GM03348 (cell line): ENCODE data around the gene GPR135.
"Not testable (repeated sequence)": the region's sequence is repeated elsewhere in the genome, so short reads cannot be mapped to it uniquely, and the experiment has no call there.

Experiments
- DNase-seq: peaks from one replicate; pipeline ENCODE4 v3.0.0; 2012; ENCODE audit warnings: low spot score

Gene GPR135

GRCh38 chr14:59475709-59476108, 10.5 kb upstream of the GPR135 start:
- DNase-seq, result no peak

- DNase-seq, result no peak
Observed at GRCh38 chr14:59474172-59474571, 9.0 kb upstream of the GPR135 start.

GRCh38 chr14:59464486-59465315, 479 bp downstream of the GPR135 start:
- DNase-seq, result peak; percentile 77

- DNase-seq, result no peak
Observed at GRCh38 chr14:59463787-59464485, 1.2 kb downstream of the GPR135 start.

- DNase-seq, result no peak
Observed at GRCh38 chr14:59461891-59462290, 3.3 kb downstream of the GPR135 start.

- DNase-seq, result no peak
Observed at GRCh38 chr14:59460378-59460777, 4.8 kb downstream of the GPR135 start.

GRCh38 chr14:59458486-59458885, 6.7 kb downstream of the GPR135 start:
- no peak for DNase-seq

- DNase-seq, result peak; percentile 25
Observed at GRCh38 chr14:59455411-59455810, 9.8 kb downstream of the GPR135 start.

- DNase-seq, result peak; percentile 83
Observed at GRCh38 chr14:59454139-59454538, 11.0 kb downstream of the GPR135 start.

- DNase-seq, result no peak
Observed at GRCh38 chr14:59451849-59452248, 13.3 kb downstream of the GPR135 start.

GRCh38 chr14:59450716-59451115, 14.5 kb downstream of the GPR135 start:
- no peak for DNase-seq

GRCh38 chr14:59448673-59449072, 16.5 kb downstream of the GPR135 start:
- not testable (repeated sequence) for DNase-seq

GRCh38 chr14:59439256-59439965, 25.8 kb downstream of the GPR135 start:
- DNase-seq, result peak; percentile 39

- peak; percentile 35 for DNase-seq
Observed at GRCh38 chr14:59438195-59438647, 27.0 kb downstream of the GPR135 start.

- no peak for DNase-seq
Observed at GRCh38 chr14:59435987-59436386, 29.2 kb downstream of the GPR135 start.

- DNase-seq, result no peak
Observed at GRCh38 chr14:59435101-59435500, 30.1 kb downstream of the GPR135 start.

GRCh38 chr14:59429790-59430189, 35.4 kb downstream of the GPR135 start:
- no peak for DNase-seq

- DNase-seq, result peak; percentile 36
Observed at GRCh38 chr14:59428581-59429012, 36.6 kb downstream of the GPR135 start.

- DNase-seq, result no peak
Observed at GRCh38 chr14:59427653-59428580, 37.3 kb downstream of the GPR135 start.

GRCh38 chr14:59425322-59425935, 39.8 kb downstream of the GPR135 start:
- peak; percentile 36 for DNase-seq
